ENCODE measurements around the gene NLGN3.

DNA sequence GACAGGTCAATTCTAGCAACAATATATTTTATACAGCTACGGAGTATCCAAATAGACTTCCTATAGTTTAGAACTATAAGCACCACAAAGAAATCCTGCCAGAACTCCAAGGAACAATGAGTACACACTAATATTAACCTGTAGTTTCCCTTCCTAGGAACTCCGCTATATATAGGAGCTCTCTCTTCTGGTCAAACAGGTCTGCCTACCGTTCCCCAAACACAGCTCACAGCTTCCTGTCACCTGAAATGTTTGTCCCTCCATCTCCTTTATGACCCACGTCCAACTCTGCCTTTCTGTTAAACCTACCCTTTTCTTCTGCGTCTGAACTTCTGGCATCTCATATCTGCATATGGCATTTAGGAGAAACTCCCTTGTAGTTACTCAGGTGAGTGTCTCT, 67.9 kb downstream of the NLGN3 start:
- TF ChIP-seq EZH2phosphoT487 (IDR thresholded peaks at IDR 0.05; ENCODE audit: insufficient read depth, low read depth) (no peak), EZH2 (IDR thresholded peaks at IDR 0.05; ENCODE audit: insufficient read depth, poor library complexity, severe bottlenecking) (no peak)
